Kidney (tissue), 14 donors: Measurements from ENCODE around the gene TMCC1. TPM values are rescaled to one million over a fixed set of nuclear protein-coding genes. Genes with fewer than 3 reads are reported as not detected.

ENCODE experiments used
- DNase-seq, 5 donors: peaks; one replicate each; pipeline ENCODE4 v3.0.0-alpha.2; 2013 to 2020
- FAIRE-seq: peaks from 2 replicates; lab custom pipeline; 2012; peaks lifted over from hg19 to GRCh38; lab: Jason Lieb, UNC
- H3K27ac ChIP-seq, 2 donors: one replicate each; pipeline ENCODE4 v1.7.0; 2013; ENCODE audit warnings: low read depth in 2 of 2, low read length in 2 of 2, inconsistent platforms in 1 of 2
- H3K27me3 ChIP-seq: one replicate; pipeline ENCODE4 v1.7.1; 2013; ENCODE audit warnings: low read length, inconsistent platforms; ENCODE audit not compliant: control insufficient read depth, insufficient read depth
- H3K36me3 ChIP-seq, 3 donors: one replicate each; pipeline versions ENCODE4 v1.7.0 to v1.7.1; 2013; ENCODE audit warnings: low read length in 3 of 3, control low read depth in 1 of 3, inconsistent platforms in 1 of 3; ENCODE audit not compliant: insufficient read depth in 3 of 3, control insufficient read depth in 2 of 3
- H3K4me1 ChIP-seq, 3 donors: one replicate each; pipeline versions ENCODE4 v1.7.0 to v1.7.1; 2013; ENCODE audit warnings: low read length in 3 of 3, inconsistent platforms in 1 of 3, low read depth in 1 of 3; ENCODE audit not compliant: control insufficient read depth in 2 of 3, insufficient read depth in 2 of 3
- H3K4me3 ChIP-seq, 3 donors: one replicate each; pipeline versions ENCODE4 v1.7.0 to v1.8.1; 2013; ENCODE audit warnings: low read length in 3 of 3, control low read depth in 1 of 3, inconsistent platforms in 1 of 3
- H3K9ac ChIP-seq, 3 donors: one replicate each; pipeline versions ENCODE4 v1.7.0 to v1.7.1; 2013; ENCODE audit warnings: low read length in 3 of 3, control low read depth in 1 of 3, inconsistent platforms in 1 of 3
- H3K9me3 ChIP-seq, 3 donors: one replicate each; pipeline versions ENCODE4 v1.7.0 to v1.7.1; 2013; ENCODE audit warnings: low read length in 3 of 3, control low read depth in 1 of 3, inconsistent platforms in 1 of 3; ENCODE audit not compliant: control insufficient read depth in 2 of 3, insufficient read depth in 1 of 3
- intact Hi-C: fragments of 100-400 bp; cut with DNase I; formaldehyde crosslinking; loops from one replicate; pipeline ENCODE4 v1.11.1; 2022
- polyA plus RNA-seq: library from polyadenylated mRNA; stranded (reverse); fragments of 350-450 nt; fragmentation: Illumina TruSeq; extraction: RNeasy Lipid Tissue Mini Kit (QIAGEN cat#74804); gene quantifications from one replicate; pipeline ENCODE4 v1.2.3, GENCODE V29; 2014; ENCODE audit warnings: low read depth, low replicate concordance; ENCODE audit not compliant: insufficient read depth
- total RNA-seq: library from RNA; stranded (reverse); fragmentation: NEBNext Ultra II Directional; extraction: Animal tissue kit (Norgen Biotek cat#: 25700); gene quantifications from one replicate; pipeline ENCODE4 v1.2.1, GENCODE V29; 2021
- TF ChIP-seq, protein P1 (sequence below): IDR thresholded peaks from 3 replicates; pipeline ENCODE4 v1.5.1; 2012; ENCODE audit warnings: mild to moderate bottlenecking, moderate library complexity, borderline replicate concordance; ENCODE audit not compliant: insufficient read depth; ENCODE audit errors: extremely low read depth
- donor health status: control.
- donor health status: control.
- donor health status: control.
- donor health status: control.
- donor health status: control.
- donor health status: DM: yes; HTN: yes; CAD: no.
- donor health status: Normal renal cell carcinoma (clear cell type).

Gene TMCC1
- total and polyA plus RNA-seq, 2 donors from 2014 or later: 8.4 to 42.4 TPM

DNA sequence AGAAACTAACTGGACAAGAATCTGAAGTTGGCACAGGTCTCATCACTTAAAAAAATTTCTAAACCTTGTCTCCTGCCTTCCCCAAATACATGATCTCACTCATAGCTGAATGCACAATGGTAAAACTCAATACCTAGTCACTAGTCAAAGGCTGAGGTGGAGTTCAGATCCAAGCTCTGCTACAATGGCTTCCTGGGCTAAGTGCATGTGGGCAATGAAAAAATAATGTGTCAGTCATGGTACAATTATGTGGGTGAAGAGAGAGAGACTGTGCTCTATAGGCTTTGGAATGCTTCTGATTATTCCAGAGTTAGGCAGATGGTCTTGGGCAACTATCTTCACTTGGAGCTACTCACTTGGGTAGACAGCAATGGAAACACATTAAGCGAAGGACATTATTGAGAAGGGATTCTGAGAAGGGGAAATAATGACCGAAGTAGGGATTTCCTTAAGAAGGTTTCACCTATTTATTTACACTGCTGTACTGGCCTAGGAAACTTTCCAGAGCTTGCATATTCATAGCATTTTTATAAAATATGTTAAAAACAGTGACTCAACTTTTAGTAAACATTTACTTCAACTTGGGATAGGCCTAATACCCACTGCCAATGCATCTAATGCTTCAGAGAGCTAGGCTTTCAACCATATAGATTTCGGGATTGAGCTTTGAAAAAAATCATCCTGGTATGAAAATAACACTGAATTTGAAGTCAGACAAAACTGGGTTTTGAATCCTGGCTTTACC is 228.3 kb downstream of the TMCC1 start:
- DNase-seq: no peak
- Histone ChIP-seq H3K9me3 (no peaks in the 10 kb centered on the region), H3K36me3 (peaks cover 0 to 2% (median 0%) of the 10 kb centered on the region in 3 donors), H3K27me3 (no peaks in the 10 kb centered on the region), H3K4me1 (peaks cover 0 to 16% (median 4%) of the 10 kb centered on the region in 3 donors), H3K4me3 (no peak overlapping the region), H3K27ac (no peak overlapping the region), H3K9ac (no peak overlapping the region)
- FAIRE-seq: no peak
- intact Hi-C loops: no loop called here
- TF ChIP-seq, protein P1, sequence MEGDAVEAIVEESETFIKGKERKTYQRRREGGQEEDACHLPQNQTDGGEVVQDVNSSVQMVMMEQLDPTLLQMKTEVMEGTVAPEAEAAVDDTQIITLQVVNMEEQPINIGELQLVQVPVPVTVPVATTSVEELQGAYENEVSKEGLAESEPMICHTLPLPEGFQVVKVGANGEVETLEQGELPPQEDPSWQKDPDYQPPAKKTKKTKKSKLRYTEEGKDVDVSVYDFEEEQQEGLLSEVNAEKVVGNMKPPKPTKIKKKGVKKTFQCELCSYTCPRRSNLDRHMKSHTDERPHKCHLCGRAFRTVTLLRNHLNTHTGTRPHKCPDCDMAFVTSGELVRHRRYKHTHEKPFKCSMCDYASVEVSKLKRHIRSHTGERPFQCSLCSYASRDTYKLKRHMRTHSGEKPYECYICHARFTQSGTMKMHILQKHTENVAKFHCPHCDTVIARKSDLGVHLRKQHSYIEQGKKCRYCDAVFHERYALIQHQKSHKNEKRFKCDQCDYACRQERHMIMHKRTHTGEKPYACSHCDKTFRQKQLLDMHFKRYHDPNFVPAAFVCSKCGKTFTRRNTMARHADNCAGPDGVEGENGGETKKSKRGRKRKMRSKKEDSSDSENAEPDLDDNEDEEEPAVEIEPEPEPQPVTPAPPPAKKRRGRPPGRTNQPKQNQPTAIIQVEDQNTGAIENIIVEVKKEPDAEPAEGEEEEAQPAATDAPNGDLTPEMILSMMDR: no peak

DNA sequence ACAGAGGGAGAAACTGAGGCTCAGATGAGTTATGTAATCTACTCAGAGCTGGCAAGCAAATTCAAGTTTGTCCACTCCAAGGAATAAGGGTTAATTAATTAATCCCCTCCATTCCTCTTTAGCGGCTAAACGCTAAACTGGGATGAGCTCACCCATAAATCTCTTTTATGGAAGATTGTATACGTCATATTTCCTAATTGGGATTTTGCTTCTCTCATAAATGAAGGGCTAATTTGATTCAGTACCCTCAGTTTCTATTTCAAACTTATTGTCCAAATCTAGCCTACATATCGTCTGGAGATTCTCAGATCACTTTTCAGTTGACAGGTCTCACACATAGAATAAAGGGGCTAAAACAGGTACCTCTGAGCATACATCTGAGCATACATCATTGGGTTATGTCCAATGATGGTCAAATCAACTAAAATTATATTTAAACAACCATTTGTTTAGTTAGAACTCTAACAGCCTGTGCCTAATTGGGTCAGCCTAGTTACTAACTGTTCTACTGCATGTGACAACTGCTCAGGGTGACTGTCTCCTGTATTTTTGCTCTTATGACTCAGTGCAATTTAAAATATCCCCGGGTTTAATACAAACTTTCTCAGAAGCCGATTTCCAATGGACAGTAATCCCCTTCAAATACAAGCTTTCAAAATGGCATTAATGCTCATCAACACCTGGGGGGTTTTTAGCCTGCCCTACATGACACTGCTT is 229.4 kb downstream of the TMCC1 start:
- TF ChIP-seq, protein P1: no peak
- H3K4me1 ChIP-seq: peaks cover 0 to 16% (median 4%) of the 10 kb centered on the region in 3 donors
- no peaks in the 10 kb centered on the region for H3K9me3 ChIP-seq
- H3K36me3 ChIP-seq: no peaks in the 10 kb centered on the region
- no peaks in the 10 kb centered on the region for H3K27me3 ChIP-seq
- no peak overlapping the region for H3K9ac ChIP-seq
- H3K27ac ChIP-seq: no peak overlapping the region
- FAIRE-seq: no peak
- no peak overlapping the region for H3K4me3 ChIP-seq
- intact Hi-C loops: no loop called here
- DNase-seq: no peak

DNA sequence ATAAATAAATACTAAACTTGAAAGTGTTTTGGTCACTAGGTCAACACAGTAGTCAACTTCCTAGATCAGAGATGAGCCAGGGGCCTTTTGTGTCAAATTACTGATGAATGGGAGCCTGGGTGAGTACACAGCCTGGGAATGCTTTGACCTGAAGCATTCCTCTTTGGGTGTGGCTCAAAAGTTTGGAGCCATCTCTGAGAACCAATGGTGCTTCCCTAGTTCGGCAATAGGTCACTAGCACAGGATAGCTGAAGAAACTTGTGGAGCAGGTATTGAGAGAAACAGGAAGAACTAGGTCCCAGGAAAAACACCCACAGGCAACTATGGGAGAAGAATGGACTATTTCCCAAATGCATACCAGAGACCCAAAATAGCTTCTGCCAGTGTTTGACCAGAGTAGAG is 230.5 kb downstream of the TMCC1 start:
- Histone ChIP-seq H3K36me3 (no peaks in the 10 kb centered on the region), H3K27ac (no peak overlapping the region), H3K4me3 (no peak overlapping the region), H3K9me3 (no peaks in the 10 kb centered on the region), H3K4me1 (peaks cover 0 to 22% (median 10%) of the 10 kb centered on the region in 3 donors), H3K9ac (no peak overlapping the region), H3K27me3 (no peaks in the 10 kb centered on the region)
- DNase-seq (peak in 3 of 5 donors; percentile 36 to 51 (median 46)), FAIRE-seq (no peak)
- TF ChIP-seq, protein P1: no peak
- intact Hi-C loops: no loop called here
